Measurements from ENCODE around the gene SSBP2. TPM values are rescaled to one million over a fixed set of nuclear protein-coding genes. Genes with fewer than 3 reads are reported as not detected.

SSBP2 gene
- total RNA-seq, 1 experiment from 2014 or later = 5.2 TPM

- Histone ChIP-seq H3K9me2 (ENCODE audit: insufficient read depth) (no peaks in the 10 kb centered on the region), H3K79me2 (ENCODE audit: insufficient read depth, low read length) (no peaks in the 10 kb centered on the region), H3K9ac (ENCODE audit: low read length) (no peak overlapping the region), H3K4me3 (replicated peaks in 1 of 2; ENCODE audit: low read depth in 1 of 2, low read length in 2 of 2) (no peak overlapping the region), H3K4me2 (ENCODE audit: low read length) (no peak overlapping the region), H3K9me3 (ENCODE audit: control insufficient read depth in 1 of 2, insufficient read depth in 1 of 2, low read depth in 1 of 2, low read length in 2 of 2) (no peaks in the 10 kb centered on the region), H3K36me3 (ENCODE audit: control insufficient read depth in 1 of 2, insufficient read depth in 2 of 2, low read length in 2 of 2) (no peaks in the 10 kb centered on the region), H3K4me1 (ENCODE audit: control insufficient read depth in 1 of 2, insufficient read depth in 2 of 2, low read length in 2 of 2) (no peaks in the 10 kb centered on the region), H2AFZ (ENCODE audit: low read depth, low read length, poor library complexity, severe bottlenecking) (no peak overlapping the region), H4K20me1 (ENCODE audit: insufficient read depth) (no peaks in the 10 kb centered on the region), H3K27ac (ENCODE audit: low read depth, low read length) (no peak overlapping the region), H3K27me3 (ENCODE audit: insufficient read depth, low read length) (no peaks in the 10 kb centered on the region)
- POLR2A ChIA-PET = no interaction called here
- BruUV-seq (replicated peaks) = no TSS peak
- intact Hi-C loops (cut with micrococcal nuclease) = no loop called here
- TF ChIP-seq EZH2 (IDR thresholded peaks at IDR 0.05) (no peak), REST (IDR thresholded peaks at IDR 0.05; ENCODE audit: low read depth) (no peak), TCF7L2 (IDR thresholded peaks at IDR 0.05; ENCODE audit: borderline replicate concordance, extremely low read depth, insufficient read depth, insufficient read length) (no peak), EGR1 (IDR thresholded peaks at IDR 0.05; ENCODE audit: low read depth) (no peak), POLR2AphosphoS5 (IDR thresholded peaks at IDR 0.05; ENCODE audit: low read depth, low read length) (no peak), ZBTB33 (IDR thresholded peaks at IDR 0.05; ENCODE audit: extremely low read depth, insufficient replicate concordance, low read length) (no peak), CTCF (IDR thresholded peaks at IDR 0.05 in 2 of 3, conservative IDR thresholded peaks at IDR 0.05 in 1 of 3; ENCODE audit: borderline replicate concordance in 1 of 3, insufficient read depth in 1 of 3, low read depth in 2 of 3, low read length in 2 of 3) (no peak), CEBPB (IDR thresholded peaks at IDR 0.05; ENCODE audit: low read depth) (no peak), YY1 (IDR thresholded peaks at IDR 0.05; ENCODE audit: extremely low read depth, insufficient replicate concordance, low read depth, low read length) (no peak), EZH2phosphoT487 (IDR thresholded peaks at IDR 0.05; ENCODE audit: borderline replicate concordance) (no peak)
- CTCF ChIA-PET = no interaction called here
- RAD21 ChIA-PET (ENCODE audit: low non-redundant PET in 1 of 2, low total read pairs in 2 of 2, uncharacterized antibody in 2 of 2, unreplicated experiment in 2 of 2) = no interaction called here
- DNase-seq (ENCODE audit: low read depth, low spot score) (no peak), ATAC-seq (no peak)
Observed at GRCh38 chr5:81724108-81724507, 26.8 kb downstream of the SSBP2 start.

All from HCT116 (cell line).